HG03520 (cell line): Measurements from ENCODE around the gene EXOC3L1.

Experiments
- ATAC-seq: cut with Tn5 transposase; IDR thresholded peaks from one replicate; pipeline ENCODE4 v1.9.1; 2021; ENCODE audit warnings: mild to moderate bottlenecking, moderate library complexity; ENCODE audit not compliant: unreplicated experiment

The EXOC3L1 gene

GRCh38 chr16:67165121-67166078 is 24.5 kb downstream of the EXOC3L1 start:
- no peak for ATAC-seq

- ATAC-seq: no peak
Observed at GRCh38 chr16:67164599-67165061, 25.3 kb downstream of the EXOC3L1 start, which contains the start of gene HSF4. HSF4 (plus strand) TSS chr16:67164745; CDS start chr16:67164812, 67 bp downstream.

- no peak for ATAC-seq
Observed at GRCh38 chr16:67163999-67164558, 25.9 kb downstream of the EXOC3L1 start.

- ATAC-seq: no peak
Observed at GRCh38 chr16:67163164-67163998, 26.6 kb downstream of the EXOC3L1 start.

- ATAC-seq: no peak
Observed at GRCh38 chr16:67162506-67163163, 27.3 kb downstream of the EXOC3L1 start.

- ATAC-seq: no peak
Observed at GRCh38 chr16:67161595-67162058, 28.3 kb downstream of the EXOC3L1 start.

- ATAC-seq: peak; percentile 29
Observed at GRCh38 chr16:67158637-67159600, 31.0 kb downstream of the EXOC3L1 start.

GRCh38 chr16:67157892-67158635 is 31.9 kb downstream of the EXOC3L1 start:
- no peak for ATAC-seq

- no peak for ATAC-seq
Observed at GRCh38 chr16:67157106-67157748, 32.7 kb downstream of the EXOC3L1 start.

GRCh38 chr16:67156143-67156844 is 33.6 kb downstream of the EXOC3L1 start:
- no peak for ATAC-seq

- no peak for ATAC-seq
Observed at GRCh38 chr16:67155295-67156142, 34.4 kb downstream of the EXOC3L1 start.

GRCh38 chr16:67154578-67155294 is 35.2 kb downstream of the EXOC3L1 start:
- ATAC-seq: no peak

GRCh38 chr16:67151431-67152097 is 38.4 kb downstream of the EXOC3L1 start:
- no peak for ATAC-seq

- ATAC-seq: no peak
Observed at GRCh38 chr16:67150833-67151396, 39.0 kb downstream of the EXOC3L1 start, which contains the start of gene B3GNT9. B3GNT9 (minus strand) TSS chr16:67150998; CDS start chr16:67150485, 513 bp downstream.
